HL-60/S4 (cell line): Measurements from ENCODE around the gene PDE3B.
"Not testable (repeated sequence)": the region's sequence is repeated elsewhere in the genome, so short reads cannot be mapped to it uniquely, and the experiment has no call there.

ENCODE experiments used
- in situ Hi-C: fragments of 300-500 bp; cut with MboI; formaldehyde crosslinking; loops from 2 replicates; pipeline ENCODE4 v1.14.3; 2022; ENCODE audit warnings: low sequenced_read_pairs

Gene PDE3B

DNA sequence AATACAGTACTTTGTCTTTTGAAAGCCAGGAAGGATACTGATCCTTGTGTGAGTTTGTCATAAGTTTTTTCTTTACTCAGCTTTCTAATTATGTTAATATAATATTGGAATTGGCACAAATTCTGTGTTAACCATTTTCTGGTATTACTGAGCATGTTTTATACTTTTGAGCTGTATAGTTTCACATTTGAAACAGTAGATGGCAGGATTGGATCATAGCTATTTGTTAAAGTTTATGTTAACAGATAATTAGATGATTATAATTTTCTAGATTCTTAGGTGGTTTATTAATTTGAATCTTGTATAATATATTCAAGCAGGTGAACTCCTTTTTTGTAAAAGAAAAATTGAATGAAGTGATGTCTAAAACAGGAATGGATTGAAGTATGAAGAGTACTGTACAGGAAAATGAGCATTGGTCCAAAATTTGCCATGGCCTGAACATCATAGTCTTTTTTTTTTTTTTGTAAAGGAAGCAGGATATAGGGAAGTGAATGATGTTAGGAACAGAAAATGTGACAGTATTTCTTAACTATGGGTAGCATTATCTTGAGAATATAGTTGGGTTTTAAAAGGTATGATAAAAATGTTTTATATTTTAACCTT lies 146.4 kb downstream of the PDE3B start:
- in situ Hi-C loops = no loop called here

DNA sequence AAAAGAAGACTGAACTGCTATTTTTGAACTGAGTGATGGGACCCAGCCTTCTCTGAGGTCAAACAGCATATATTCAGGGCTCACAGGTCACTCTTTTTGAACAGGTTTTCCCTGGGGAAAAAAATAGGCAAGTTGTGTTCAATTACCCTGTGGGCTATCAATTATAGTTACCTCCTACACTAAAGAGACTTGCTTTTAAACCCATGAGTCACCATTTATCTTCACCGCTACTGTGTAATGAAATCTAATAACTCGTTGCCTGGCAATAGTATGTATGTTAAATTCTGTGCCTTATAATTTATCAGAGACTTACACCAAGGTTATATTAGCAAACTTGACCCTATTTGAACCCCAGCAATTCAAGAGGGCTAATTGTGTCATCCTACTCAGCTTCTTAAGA lies 149.9 kb downstream of the PDE3B start:
- in situ Hi-C loops = no loop called here

GRCh38 chr11:14796028-14796427 lies 152.4 kb downstream of the PDE3B start:
- in situ Hi-C loops = not testable (repeated sequence)

DNA sequence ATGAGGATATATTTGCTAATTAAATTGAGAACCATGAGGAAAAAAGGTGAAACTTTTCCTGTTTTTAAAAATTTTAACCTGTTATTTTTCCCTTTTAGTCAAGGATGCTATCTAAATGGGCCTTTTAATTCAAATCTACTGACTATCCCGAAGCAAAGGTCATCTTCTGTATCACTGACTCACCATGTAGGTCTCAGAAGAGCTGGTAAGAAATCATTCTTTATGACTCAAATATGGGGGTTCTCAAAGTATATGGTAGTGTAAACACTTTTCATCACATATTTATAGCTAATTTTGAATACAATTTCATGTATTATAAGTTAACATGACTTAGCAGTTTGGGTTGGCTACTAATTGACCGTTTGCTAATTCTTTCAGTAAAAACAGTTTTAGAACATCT lies 160.2 kb downstream of the PDE3B start:
- in situ Hi-C loops = no loop called here

- in situ Hi-C loops = no loop called here
Measured at GRCh38 chr11:14809466-14809865, 165.9 kb downstream of the PDE3B start.

GRCh38 chr11:14812757-14813156 lies 169.2 kb downstream of the PDE3B start:
- in situ Hi-C loops = no loop called here

- in situ Hi-C loops = no loop called here
Measured at GRCh38 chr11:14813516-14813915, 169.9 kb downstream of the PDE3B start.

GRCh38 chr11:14818779-14819178 lies 175.2 kb downstream of the PDE3B start:
- in situ Hi-C loops = no loop called here

- in situ Hi-C loops = no loop called here
Measured at GRCh38 chr11:14819596-14819995, 176.0 kb downstream of the PDE3B start.

GRCh38 chr11:14821031-14821430 lies 177.4 kb downstream of the PDE3B start:
- in situ Hi-C loops = no loop called here

DNA sequence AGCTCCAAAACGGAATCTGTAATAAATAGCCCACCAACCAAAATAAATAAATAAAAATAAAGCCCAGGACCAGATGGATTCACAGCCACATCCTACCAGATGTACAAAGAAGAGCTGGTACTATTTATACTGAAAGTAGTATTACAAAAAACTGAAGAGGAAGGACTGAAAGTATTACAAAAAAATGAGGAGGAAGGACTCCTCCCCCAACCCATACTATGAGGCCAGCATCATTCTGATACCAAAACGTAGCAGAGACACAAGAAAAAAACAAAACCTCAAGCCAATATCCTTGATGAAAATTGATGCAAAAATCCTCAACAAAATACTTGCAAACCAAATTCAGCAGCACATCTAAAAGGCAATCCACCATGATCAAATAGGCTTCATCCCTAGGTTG lies 183.0 kb downstream of the PDE3B start:
- in situ Hi-C loops = no loop called here

GRCh38 chr11:14835496-14836492 lies 192.2 kb downstream of the PDE3B start:
- in situ Hi-C loops = no loop called here

DNA sequence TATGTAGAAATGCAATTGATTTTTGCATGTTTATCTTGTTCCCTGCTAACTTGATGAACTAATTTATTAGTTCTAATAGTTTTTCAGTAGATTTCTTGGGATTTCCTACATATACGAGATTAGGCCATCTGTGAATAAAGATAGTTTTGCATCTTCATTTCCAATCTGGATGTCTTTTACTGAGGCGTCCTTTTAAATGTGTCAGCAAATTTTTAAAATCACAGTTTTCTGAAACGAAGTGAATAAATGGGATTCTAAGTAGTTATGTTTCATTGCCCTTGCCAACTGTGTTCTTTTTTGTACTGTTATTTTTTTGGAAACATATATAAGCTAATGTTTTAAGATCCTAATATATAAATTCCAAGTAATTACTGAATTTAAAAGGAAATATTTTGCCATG lies 198.4 kb downstream of the PDE3B start:
- in situ Hi-C loops = no loop called here

DNA sequence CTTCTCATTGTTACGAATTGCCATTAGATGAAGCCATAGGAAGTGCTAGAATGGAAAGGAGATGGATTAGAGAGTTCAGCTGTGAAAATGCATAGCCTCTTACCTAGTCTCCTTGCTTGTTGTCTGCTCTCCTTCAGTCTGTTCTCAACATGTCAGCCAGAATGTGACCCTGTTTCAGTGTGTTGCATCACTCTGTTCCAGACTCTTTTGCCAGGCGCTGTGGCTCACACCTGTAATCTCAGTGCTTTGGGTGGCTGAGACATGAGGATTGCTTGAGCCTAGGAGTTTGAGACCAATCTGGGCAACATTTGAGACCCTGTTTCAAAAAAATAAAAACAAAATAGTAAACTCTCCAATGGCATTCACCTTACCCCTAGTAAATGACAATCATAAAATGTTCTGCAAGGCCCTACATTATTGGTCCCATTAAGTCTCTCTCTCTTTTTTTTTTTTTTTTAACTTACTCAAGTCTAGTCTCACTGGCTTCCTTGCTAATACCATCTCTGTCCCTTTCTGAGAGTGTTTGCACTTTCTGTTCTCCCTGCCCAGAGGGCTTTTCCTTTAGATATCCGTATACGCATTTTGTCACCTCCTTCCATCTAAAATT lies 209.1 kb downstream of the PDE3B start:
- in situ Hi-C loops = no loop called here

DNA sequence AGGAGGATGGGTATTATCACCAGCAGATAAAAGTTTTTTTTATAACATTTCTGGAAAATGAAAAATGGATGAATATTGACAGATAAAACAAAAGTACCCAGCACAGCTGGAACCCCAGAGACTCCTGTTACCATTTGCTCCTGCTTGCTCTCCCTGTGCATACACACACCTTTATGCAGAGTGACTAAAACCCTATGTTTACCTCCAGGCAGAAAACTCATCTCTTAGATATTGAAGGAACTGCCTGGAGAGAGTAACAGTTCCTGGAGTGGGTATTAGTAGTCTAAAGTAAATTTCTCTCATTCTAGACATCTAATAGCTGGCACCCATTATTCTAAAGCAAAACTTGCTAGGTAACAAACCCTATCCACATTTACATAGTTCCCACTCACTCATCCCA lies 210.5 kb downstream of the PDE3B start:
- in situ Hi-C loops = no loop called here

DNA sequence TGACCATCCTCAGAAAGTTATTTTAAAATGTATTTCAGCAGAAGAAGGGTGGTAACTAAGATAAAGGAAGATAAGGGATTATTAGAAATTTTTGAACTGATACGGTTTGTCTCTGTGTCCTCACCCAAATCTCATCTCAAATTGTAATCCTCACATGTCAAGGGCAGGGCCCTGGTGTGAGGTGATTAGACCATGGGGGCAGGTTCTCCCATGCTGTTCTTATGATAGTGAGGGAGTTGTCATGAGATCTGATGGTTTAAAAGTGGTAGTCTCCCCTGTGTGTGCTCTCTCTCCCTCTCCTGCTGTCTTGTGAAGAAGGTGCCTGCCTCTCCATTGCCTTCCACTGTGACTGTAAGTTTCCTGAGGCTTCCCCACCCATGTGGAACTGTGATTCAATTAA lies 212.3 kb downstream of the PDE3B start:
- in situ Hi-C loops = no loop called here

DNA sequence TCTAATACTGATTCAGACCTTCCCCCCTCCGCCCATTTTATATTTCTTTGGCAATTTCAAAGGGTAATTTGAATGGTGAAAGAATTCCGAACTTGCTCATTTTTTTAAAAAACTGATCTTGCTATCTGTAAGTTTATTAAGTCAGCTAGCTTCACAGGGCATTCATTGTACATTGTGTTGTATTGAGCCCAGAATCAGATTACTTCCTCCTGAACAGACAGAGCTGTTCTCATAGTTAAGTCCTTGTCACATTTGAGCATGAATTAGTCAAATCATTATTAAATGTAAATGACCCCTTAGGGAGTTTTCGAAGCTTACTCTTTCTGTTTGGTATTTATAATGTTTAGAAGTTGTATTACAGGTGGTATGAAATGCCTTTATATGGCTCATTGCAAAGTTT lies 214.0 kb downstream of the PDE3B start:
- in situ Hi-C loops = no loop called here

DNA sequence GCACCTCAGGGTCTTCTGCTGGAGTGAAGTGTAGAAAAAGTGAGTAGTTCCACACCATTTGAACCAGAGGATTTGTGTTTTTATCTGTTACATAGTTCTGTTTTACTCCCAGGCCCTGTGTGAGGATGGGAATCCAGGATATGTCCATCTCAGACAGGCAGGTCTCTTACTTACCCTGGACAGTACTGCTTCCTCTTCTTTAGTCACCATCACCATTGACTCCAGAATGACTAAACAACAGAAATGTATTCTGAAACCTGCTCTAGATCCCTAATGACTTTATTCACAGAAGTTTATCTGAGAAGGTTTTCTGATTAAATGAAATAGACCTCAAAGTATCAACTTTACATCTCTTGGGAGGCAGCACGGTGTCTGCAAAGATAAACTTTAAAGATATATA lies 214.8 kb downstream of the PDE3B start:
- in situ Hi-C loops = no loop called here

- in situ Hi-C loops = no loop called here
Measured at GRCh38 chr11:14860511-14860910, 216.9 kb downstream of the PDE3B start.

- in situ Hi-C loops = no loop called here
Measured at GRCh38 chr11:14861680-14862079, 218.1 kb downstream of the PDE3B start.

DNA sequence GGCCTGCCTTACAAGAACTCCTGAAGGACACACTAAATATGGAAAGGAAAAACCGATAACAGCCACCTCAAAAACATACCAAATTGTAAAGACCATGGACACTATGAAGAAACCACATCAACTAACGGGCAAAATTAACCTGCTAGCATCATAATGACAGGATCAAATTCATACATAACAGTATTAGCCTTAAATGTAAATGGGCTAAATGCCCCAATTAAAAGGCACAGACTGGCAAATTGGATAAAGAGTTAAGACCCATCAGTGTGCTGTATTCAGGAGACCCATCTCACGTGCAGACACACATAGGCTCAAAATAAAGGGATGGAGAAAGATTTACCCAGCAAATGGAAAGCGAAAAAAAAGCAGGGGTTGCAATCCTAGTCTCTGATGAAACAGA lies 220.2 kb downstream of the PDE3B start:
- in situ Hi-C loops = not testable (repeated sequence)

- in situ Hi-C loops = no loop called here
Measured at GRCh38 chr11:14872032-14872431, 228.4 kb downstream of the PDE3B start.
